ENCODE measurements around the gene GDI2. TPM values are rescaled to one million over a fixed set of nuclear protein-coding genes. Genes with fewer than 3 reads are reported as not detected.

Gene GDI2
- total RNA-seq, 2 experiments from 2014 or later = 78.1 to 82.3 TPM

GRCh38 chr10:5831446-5831782 is 18.2 kb upstream of the GDI2 start:
- intact Hi-C loops (cut with DNase I, micrococcal nuclease) = no loop called here
- Mint-ChIP-seq H3K36me3 (ENCODE audit: low read depth) (no peaks in the 10 kb centered on the region), H3K27me3 (no peaks in the 10 kb centered on the region), H3K9me3 (no peaks in the 10 kb centered on the region), H3K4me3 (no peak overlapping the region), H3K27ac (no peak overlapping the region), H3K4me1 (ENCODE audit: low read depth) (no peaks in the 10 kb centered on the region)
- no peak for ATAC-seq (ENCODE audit: poor library complexity)
- ChIA-PET CTCF (no interaction called here), POLR2A (no interaction called here)
- Histone ChIP-seq H3K4me3 (ENCODE audit: low read length) (no peak overlapping the region), H3K27ac (ENCODE audit: low read depth in 1 of 2, low read length in 2 of 2) (no peak overlapping the region), H3K36me3 (ENCODE audit: insufficient read depth, low read length) (no peaks in the 10 kb centered on the region), H3K4me1 (ENCODE audit: insufficient read depth, low read length) (no peaks in the 10 kb centered on the region), H3K9me3 (ENCODE audit: control insufficient read depth in 1 of 2, insufficient read depth in 1 of 2, low read length in 2 of 2) (no peaks in the 10 kb centered on the region), H3K27me3 (ENCODE audit: control insufficient read depth in 1 of 2, insufficient read depth in 2 of 2, low read length in 2 of 2) (no peaks in the 10 kb centered on the region)
- TF ChIP-seq CTCF (IDR thresholded peaks at IDR 0.05) = no peak
- DNase-seq = no peak

DNA sequence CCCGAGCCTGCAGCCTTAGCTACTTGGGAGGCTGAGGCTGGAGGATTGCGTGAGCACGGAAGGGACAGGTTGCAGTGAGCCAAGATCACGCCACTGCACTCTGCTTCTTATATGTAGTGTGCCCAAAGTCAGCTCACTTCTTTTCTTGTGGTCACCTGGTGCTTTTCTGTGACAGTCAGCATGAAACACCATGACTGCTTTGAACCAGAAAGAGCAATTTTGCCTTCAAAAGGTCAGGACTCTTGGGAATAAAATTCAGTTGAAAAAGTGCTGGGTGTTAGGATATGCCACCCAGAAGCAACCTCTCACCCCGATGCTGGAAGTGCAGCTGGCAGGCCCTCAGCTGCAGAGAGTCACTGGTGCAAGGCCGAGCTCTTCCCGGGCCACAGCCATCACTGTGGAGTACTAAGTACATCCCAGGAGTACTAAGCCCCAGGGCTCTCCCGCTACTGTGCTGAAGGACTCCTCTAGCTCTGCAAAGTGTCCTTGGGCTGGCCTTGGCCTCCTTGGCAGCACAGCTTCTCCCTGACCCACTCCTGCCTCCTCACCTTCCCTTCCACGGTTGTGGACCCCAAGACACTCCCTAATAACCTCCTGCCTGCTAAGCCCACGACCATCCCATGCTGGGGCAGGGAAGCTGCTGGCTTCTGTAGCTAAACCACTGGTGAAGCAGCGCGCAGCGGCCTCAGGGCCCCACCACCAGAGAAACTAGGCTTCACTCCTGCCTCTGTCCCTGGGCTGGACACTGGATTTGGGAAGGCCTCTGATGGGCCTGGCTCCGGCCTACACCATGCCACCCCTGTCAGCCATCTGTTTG is 17.6 kb upstream of the GDI2 start:
- H3K36me3 ChIP-seq (ENCODE audit: insufficient read depth, low read length) = no peaks in the 10 kb centered on the region
- no peak overlapping the region for H3K4me3 ChIP-seq (ENCODE audit: low read length)
- ChIA-PET POLR2A (no interaction called here), CTCF (no interaction called here)
- no peak for TF ChIP-seq CTCF (IDR thresholded peaks at IDR 0.05)
- Mint-ChIP-seq H3K4me3 (no peak overlapping the region), H3K4me1 (ENCODE audit: low read depth) (no peaks in the 10 kb centered on the region), H3K9me3 (no peaks in the 10 kb centered on the region), H3K36me3 (ENCODE audit: low read depth) (no peaks in the 10 kb centered on the region), H3K27ac (no peak overlapping the region), H3K27me3 (no peaks in the 10 kb centered on the region)
- intact Hi-C loops (cut with DNase I, micrococcal nuclease) = no loop called here
- H3K27me3 ChIP-seq (ENCODE audit: control insufficient read depth in 1 of 2, insufficient read depth in 2 of 2, low read length in 2 of 2) = no peaks in the 10 kb centered on the region
- H3K4me1 ChIP-seq (ENCODE audit: insufficient read depth, low read length) = no peaks in the 10 kb centered on the region
- DNase-seq (no peak), ATAC-seq (ENCODE audit: poor library complexity) (no peak)
- no peak overlapping the region for H3K27ac ChIP-seq (ENCODE audit: low read depth in 1 of 2, low read length in 2 of 2)
- no peaks in the 10 kb centered on the region for H3K9me3 ChIP-seq (ENCODE audit: control insufficient read depth in 1 of 2, insufficient read depth in 1 of 2, low read length in 2 of 2)

GRCh38 chr10:5829267-5829666 is 16.0 kb upstream of the GDI2 start:
- Histone ChIP-seq H3K27ac (ENCODE audit: low read depth in 1 of 2, low read length in 2 of 2) (no peak overlapping the region), H3K9me3 (ENCODE audit: control insufficient read depth in 1 of 2, insufficient read depth in 1 of 2, low read length in 2 of 2) (no peaks in the 10 kb centered on the region), H3K27me3 (ENCODE audit: control insufficient read depth in 1 of 2, insufficient read depth in 2 of 2, low read length in 2 of 2) (no peaks in the 10 kb centered on the region), H3K36me3 (ENCODE audit: insufficient read depth, low read length) (no peaks in the 10 kb centered on the region), H3K4me1 (ENCODE audit: insufficient read depth, low read length) (no peaks in the 10 kb centered on the region), H3K4me3 (ENCODE audit: low read length) (no peak overlapping the region)
- intact Hi-C loops (cut with DNase I, micrococcal nuclease) = no loop called here
- DNase-seq = no peak
- Mint-ChIP-seq H3K4me3 (no peak overlapping the region), H3K27ac (no peak overlapping the region), H3K36me3 (ENCODE audit: low read depth) (no peaks in the 10 kb centered on the region), H3K9me3 (no peaks in the 10 kb centered on the region), H3K4me1 (ENCODE audit: low read depth) (no peaks in the 10 kb centered on the region), H3K27me3 (no peaks in the 10 kb centered on the region)
- TF ChIP-seq CTCF (IDR thresholded peaks at IDR 0.05) = no peak
- ChIA-PET POLR2A (no interaction called here), CTCF (no interaction called here)
- ATAC-seq (ENCODE audit: poor library complexity) = no peak

Data from CD4-positive, alpha-beta T cell (primary cell).